Inflammatory macrophage (primary cell): Measurements from ENCODE around the gene DCUN1D3.
"Not testable (repeated sequence)": the region's sequence is repeated elsewhere in the genome, so short reads cannot be mapped to it uniquely, and the experiment has no call there.

Experiments
- DNase-seq, 2 donors: peaks; one replicate each; pipeline ENCODE4 v3.0.0-alpha.2; 2020 to 2022

DCUN1D3 gene

GRCh38 chr16:20822521-20823325 lies 77.4 kb downstream of the DCUN1D3 start:
- DNase-seq = peak; percentile 24 to 29

GRCh38 chr16:20821682-20822081 lies 78.5 kb downstream of the DCUN1D3 start:
- DNase-seq = no peak

- no peak for DNase-seq
Observed at GRCh38 chr16:20818929-20819585, 81.1 kb downstream of the DCUN1D3 start.

GRCh38 chr16:20814784-20815183 lies 85.4 kb downstream of the DCUN1D3 start:
- no peak for DNase-seq

- no peak for DNase-seq
Observed at GRCh38 chr16:20812510-20812909, 87.6 kb downstream of the DCUN1D3 start.

- DNase-seq = no peak
Observed at GRCh38 chr16:20811889-20812439, 88.2 kb downstream of the DCUN1D3 start.

- DNase-seq = no peak
Observed at GRCh38 chr16:20807862-20808261, 92.3 kb downstream of the DCUN1D3 start.

- peak; percentile 90 to 94 for DNase-seq
Observed at GRCh38 chr16:20806168-20807050, 93.7 kb downstream of the DCUN1D3 start, which contains the start of the genes ERI2 and REXO5. Gene ERI2 (minus strand): TSS chr16:20806472. CDS start chr16:20806430, 42 bp downstream. Gene REXO5 (plus strand): TSS chr16:20806527. CDS start chr16:20806954, 427 bp downstream.

GRCh38 chr16:20805684-20806167 lies 94.4 kb downstream of the DCUN1D3 start:
- DNase-seq = not testable (repeated sequence)
